ENCODE results near the gene AGBL1.

Gene AGBL1

DNA sequence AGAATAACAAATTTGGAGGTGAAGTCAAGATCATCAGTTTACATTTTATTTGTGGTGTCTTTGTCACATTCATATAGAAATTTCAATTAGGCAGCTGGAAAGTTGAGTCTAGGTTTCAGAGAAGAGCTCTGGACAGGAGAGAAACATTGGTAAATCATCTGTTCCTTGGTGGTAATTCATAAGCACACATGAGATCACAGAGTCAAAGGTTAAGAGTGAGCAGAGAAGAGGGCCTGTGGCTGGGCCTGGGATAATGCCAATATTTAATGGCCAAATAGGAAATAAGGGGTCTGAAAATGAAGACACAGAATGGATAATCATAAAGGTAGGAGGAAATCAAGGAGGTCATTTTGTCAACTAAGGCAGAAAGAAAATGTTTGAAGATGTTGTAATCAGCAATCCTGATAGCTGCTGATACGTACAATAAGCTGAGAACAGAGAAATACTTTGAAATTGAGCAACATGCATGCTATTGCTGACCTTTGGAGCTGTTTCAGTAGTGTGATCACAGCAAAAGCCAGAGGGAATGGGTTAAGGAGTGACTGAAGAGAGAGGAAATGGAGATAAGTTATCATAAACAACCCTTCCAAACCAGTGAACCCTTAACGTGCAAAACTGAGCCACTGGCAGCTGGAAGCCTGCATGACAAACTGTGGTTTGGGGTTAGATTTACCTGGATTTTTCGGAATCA, 692.8 kb downstream of the AGBL1 start:
- no peak for DNase-seq (ENCODE audit: low read depth)
- no peak overlapping the region for H3K4me3 ChIP-seq (ENCODE audit: control insufficient read depth, low read depth, low read length)
- TF ChIP-seq, protein P1, sequence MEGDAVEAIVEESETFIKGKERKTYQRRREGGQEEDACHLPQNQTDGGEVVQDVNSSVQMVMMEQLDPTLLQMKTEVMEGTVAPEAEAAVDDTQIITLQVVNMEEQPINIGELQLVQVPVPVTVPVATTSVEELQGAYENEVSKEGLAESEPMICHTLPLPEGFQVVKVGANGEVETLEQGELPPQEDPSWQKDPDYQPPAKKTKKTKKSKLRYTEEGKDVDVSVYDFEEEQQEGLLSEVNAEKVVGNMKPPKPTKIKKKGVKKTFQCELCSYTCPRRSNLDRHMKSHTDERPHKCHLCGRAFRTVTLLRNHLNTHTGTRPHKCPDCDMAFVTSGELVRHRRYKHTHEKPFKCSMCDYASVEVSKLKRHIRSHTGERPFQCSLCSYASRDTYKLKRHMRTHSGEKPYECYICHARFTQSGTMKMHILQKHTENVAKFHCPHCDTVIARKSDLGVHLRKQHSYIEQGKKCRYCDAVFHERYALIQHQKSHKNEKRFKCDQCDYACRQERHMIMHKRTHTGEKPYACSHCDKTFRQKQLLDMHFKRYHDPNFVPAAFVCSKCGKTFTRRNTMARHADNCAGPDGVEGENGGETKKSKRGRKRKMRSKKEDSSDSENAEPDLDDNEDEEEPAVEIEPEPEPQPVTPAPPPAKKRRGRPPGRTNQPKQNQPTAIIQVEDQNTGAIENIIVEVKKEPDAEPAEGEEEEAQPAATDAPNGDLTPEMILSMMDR (IDR thresholded peaks at IDR 0.05; ENCODE audit: control insufficient read depth, insufficient read depth, low read depth, low read length, missing control alignments): no peak

GRCh38 chr15:86773736-86774135, 694.1 kb downstream of the AGBL1 start:
- TF ChIP-seq, protein P1 (IDR thresholded peaks at IDR 0.05; ENCODE audit: control insufficient read depth, insufficient read depth, low read depth, low read length, missing control alignments): no peak
- H3K4me3 ChIP-seq (ENCODE audit: control insufficient read depth, low read depth, low read length): no peak overlapping the region
- DNase-seq (ENCODE audit: low read depth): no peak

- DNase-seq (ENCODE audit: low read depth): no peak
- TF ChIP-seq, protein P1 (IDR thresholded peaks at IDR 0.05; ENCODE audit: control insufficient read depth, insufficient read depth, low read depth, low read length, missing control alignments): no peak
- H3K4me3 ChIP-seq (ENCODE audit: control insufficient read depth, low read depth, low read length): no peak overlapping the region
Observed at GRCh38 chr15:86776145-86776544, 696.5 kb downstream of the AGBL1 start.

- H3K4me3 ChIP-seq (ENCODE audit: control insufficient read depth, low read depth, low read length): no peak overlapping the region
- DNase-seq (ENCODE audit: low read depth): no peak
- TF ChIP-seq, protein P1 (IDR thresholded peaks at IDR 0.05; ENCODE audit: control insufficient read depth, insufficient read depth, low read depth, low read length, missing control alignments): no peak
Observed at GRCh38 chr15:86796521-86796920, 716.9 kb downstream of the AGBL1 start.

DNA sequence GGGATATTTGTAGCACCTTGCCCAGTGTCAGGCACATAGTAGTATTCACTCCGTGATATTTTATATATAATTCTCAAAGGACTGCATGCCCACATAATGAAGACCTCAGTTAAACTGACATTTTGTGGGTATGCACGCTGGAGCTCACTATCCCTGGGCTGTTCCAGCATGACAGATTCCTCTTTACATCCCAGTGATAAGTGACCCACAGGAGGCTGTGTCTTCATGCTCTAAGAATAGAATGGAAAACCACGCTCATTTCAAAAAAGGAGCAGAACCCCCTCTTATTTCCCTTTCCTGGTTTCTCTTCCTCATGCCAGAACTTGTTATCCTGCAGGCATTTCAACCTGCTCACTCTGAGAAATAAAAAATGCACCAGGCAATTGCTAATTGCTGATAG, 717.5 kb downstream of the AGBL1 start:
- DNase-seq (ENCODE audit: low read depth): no peak
- H3K4me3 ChIP-seq (ENCODE audit: control insufficient read depth, low read depth, low read length): no peak overlapping the region
- TF ChIP-seq, protein P1 (IDR thresholded peaks at IDR 0.05; ENCODE audit: control insufficient read depth, insufficient read depth, low read depth, low read length, missing control alignments): no peak

GRCh38 chr15:86799226-86799625, 719.6 kb downstream of the AGBL1 start:
- TF ChIP-seq, protein P1 (IDR thresholded peaks at IDR 0.05; ENCODE audit: control insufficient read depth, insufficient read depth, low read depth, low read length, missing control alignments): no peak
- no peak overlapping the region for H3K4me3 ChIP-seq (ENCODE audit: control insufficient read depth, low read depth, low read length)
- no peak for DNase-seq (ENCODE audit: low read depth)

Measured in AG09309 (cell line).